ENCODE data around the gene FRMD4B.
A peak's percentile ranks its signal among the peaks of the same experiment; 100 is the strongest.
"Not testable (repeated sequence)": the region's sequence is repeated elsewhere in the genome, so short reads cannot be mapped to it uniquely, and the experiment has no call there.

FRMD4B gene

DNA sequence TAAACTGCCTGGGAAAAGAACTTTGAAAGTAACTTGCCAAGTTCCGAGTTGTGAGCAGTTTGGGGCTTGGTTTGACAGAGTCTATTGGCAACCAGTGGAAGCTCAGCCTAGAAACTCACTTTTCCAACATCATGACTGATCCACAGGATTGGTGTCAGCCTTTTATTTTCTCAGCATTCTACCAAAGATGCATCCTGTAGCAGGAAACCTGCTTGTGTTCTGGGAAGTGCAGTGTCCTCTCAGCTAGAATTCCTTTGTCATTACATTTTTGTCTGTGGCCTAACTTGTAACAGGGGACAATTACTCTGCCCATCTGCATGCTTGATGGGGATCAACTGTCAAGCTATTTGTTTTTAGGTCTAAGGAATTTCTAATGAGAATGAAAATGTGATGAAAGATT lies 146.8 kb downstream of the FRMD4B start:
- no peak for DNase-seq

DNA sequence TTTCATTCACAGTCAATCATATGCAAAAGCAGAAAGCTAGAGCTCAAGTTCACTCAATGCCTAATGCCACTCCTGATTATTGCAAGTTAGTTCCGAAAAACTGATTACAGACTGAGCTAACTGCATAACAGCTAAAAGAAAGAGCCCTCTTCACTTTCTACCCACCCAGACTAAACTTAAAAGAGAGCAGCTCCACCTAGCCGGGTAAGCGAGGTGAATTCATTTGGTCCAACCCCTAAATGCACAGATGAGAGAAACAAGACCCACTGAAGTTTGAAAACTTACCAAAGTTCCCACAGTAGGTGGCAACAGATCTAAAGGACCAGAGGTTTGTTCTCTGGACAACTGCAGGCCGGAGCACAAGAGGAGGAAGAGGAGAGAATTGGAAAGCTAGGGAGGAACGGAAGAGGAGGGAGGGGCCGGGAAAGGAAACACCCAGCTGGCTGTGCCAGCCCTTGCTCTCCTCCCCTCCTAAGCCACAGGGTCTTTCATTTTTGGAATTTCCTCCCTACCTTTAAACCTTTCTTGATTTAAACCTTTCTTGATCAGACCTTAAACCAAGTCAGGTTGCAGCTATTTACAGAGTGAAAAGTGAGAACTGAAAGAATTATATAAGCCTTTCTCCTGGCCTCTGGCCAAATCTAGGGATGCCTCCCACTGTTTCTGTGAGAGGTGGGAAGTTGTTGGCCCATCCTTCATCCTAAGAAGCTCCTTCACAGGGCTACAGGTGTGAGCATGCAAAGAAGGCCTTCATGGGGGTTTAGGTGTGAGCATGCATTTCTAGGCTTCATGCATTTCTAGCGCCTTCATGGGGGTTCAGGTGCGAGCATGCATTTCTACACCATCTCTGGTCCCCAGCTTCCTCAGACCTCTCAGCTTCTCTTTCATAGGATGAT lies 148.8 kb downstream of the FRMD4B start:
- DNase-seq, result peak in 1 of 2 donors; percentile 10

DNA sequence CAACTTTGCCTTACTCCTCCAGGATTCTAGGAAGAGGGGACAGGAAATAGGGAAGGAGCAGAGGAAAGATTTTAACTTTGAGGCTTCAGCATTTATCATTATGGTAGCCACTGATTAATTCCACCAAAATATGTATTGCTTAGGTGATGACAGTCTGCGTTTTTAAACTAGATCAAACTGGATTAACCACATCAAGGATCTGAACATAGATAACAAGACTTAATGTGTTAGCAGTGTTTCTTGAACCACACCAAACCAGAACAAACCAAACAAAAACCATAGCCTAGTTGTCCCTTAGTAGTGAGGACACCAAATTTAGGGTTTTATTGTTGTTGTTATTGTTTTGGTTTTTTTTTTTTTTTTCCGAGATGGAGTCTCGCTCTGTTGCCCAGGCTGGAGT lies 150.0 kb downstream of the FRMD4B start:
- peak in 1 of 2 donors; percentile 44 for DNase-seq

DNA sequence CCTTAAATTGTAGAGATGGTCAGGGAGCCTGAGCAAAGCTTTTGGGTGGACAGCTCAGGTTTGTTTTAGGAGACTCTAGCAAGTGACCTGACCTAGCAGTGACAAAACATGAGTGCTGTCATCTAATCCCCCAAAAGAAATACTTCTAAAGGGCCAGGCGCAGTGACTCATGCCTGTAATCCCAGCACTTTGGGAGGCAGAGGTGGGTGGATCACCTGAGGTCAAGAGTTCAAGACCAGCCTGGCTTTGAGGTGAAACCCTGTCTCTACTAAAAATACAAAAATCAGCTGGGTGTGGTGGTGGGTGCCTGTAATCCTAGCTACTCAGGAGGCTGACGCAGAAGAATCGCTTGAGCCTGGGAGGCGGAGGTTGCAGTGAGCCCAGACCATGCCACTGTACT lies 150.7 kb downstream of the FRMD4B start:
- not testable (repeated sequence) for DNase-seq

DNA sequence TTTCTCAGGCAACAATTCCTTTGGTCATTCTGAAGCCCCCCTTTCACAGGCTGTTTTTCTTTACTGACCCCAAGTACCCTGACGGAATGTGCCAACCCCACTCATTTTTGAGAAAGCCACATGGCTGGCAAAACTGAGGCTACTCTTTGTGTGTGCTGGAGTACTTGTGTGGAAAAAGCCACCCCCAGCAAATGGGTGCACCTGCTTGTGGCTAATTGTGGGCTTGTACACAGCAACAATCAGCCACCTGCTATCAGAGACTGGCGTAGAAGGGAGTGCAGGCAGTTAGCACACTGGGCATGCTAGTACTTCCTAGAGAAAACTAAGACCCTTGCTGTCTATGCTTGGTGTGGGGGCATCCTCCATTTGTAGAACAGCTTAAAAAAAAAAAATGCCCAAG lies 153.4 kb downstream of the FRMD4B start:
- DNase-seq, result no peak

DNA sequence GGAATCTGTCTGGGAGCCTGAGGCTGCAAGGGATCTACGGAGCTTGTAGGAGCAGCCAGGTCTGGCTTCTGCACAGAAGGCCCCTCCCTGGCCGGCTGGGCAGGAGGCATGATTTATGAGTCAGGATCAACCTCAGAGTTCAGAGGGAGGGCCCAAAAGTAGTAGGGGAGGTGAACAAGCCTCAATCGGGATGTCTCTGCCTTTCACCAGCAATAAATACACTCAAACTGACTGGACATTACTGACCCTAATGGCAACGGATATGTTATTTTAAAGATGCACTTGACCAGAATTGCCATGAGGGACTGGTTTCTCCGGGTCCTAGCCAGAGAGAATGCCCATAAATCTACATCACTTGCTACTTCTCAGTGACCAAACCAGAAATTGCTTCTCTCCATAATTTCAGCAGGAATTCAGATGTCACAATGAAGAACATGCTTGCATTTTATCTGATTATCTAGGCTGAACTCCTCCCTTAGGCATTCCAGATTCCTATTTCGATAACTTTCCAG lies 153.9 kb downstream of the FRMD4B start:
- DNase-seq, result no peak

DNA sequence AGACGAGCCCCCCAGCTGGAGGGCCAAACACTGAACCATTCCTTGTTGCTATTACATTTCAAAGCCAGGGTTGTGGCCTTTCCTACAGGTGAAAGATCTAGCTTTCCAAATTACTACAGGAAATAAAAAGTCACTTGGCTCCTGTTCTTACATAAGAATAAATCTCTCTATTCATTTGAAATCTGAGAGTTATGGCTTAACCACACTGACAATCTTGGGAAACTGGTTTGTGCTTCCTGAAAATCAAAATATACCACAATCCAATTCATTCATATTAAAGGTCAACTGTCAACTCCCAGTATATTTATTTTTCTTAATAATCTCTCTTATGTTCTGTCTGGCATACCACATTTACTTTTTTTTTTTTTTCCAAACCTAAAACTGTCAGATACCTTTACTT lies 159.8 kb downstream of the FRMD4B start:
- no peak for DNase-seq

DNA sequence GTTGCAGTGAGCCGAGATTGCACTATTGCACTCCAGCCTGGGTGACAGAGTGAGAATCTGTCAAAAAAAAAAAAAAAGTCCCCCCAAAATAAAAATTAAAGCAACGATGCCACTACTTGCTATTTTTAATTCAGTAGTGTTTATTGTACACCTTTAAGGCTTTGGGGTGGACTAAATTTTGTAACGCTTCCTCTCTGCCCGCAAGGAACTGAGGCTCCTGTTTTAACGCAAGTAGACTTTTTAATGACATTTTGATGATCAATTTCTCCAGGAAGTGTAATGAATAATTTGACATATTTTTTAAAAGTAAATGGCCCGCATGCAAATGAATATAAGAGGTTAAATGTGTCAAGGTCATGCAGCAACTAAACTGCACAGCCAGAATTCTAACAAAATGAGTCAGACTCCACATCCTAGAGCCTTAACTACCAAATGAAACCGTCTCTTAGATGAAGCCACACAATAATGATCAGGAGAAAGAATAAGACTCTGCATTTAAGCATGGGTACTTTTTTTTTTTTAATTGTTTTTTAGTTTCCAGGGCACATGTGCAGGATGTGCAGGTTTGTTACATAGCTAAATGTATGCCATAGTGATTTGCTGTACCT lies 166.7 kb downstream of the FRMD4B start:
- DNase-seq, result no peak

DNA sequence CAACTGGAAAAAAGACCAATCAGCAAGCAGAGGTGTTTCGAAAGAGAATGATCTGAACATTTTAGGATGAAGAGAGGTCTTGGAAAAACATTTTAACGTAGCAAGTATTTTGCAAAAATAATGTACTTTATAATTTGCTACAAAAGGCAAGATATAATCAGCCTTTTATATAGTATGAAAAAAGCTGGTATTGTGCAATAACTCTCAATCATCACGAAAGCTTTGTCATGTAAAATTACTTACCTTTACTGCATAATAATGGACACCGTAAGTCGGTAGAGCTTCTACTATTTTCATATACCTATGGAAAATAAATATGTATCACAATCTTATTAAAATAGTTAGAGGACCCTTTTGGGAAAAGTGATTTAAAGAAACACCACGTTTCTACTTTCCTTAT lies 167.8 kb downstream of the FRMD4B start:
- no peak for DNase-seq

DNA sequence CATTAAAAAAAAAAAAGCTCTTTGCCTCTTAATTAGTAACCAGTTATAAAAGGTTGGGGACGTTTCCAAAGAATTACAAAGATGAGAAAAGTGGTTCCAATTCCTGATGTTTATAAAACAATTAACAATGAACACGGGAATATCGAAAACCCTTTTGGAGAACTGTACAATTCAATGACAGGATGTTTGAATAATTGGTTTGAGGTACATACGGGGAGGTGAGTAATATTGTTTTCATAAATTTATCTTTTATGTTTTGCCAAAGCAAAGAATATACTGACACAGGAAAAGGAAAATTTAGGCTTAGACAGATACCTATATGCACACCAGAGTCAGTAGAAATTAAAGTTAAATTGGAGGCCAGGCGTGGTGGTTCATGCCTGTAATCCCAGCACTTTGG lies 168.9 kb downstream of the FRMD4B start:
- DNase-seq, result no peak

DNA sequence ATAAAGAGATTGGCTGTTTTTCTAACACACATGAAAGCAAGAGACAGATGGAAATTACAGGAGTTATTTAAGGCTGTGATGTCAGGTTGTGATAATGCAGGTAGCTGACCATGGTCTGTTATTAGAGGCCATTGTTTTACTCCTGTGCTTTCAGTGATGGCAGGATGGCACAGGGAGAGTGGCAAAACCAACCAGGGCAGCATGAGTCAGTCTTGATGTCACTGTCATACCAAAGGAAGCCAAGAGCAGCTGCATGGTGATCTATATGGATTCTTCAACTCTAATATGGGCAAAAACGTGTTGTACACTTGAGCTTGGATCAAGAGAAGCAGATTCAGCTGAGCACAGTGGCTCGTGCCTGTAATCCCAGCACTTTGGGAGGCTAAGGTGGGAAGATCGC lies 171.6 kb downstream of the FRMD4B start:
- DNase-seq, result no peak

DNA sequence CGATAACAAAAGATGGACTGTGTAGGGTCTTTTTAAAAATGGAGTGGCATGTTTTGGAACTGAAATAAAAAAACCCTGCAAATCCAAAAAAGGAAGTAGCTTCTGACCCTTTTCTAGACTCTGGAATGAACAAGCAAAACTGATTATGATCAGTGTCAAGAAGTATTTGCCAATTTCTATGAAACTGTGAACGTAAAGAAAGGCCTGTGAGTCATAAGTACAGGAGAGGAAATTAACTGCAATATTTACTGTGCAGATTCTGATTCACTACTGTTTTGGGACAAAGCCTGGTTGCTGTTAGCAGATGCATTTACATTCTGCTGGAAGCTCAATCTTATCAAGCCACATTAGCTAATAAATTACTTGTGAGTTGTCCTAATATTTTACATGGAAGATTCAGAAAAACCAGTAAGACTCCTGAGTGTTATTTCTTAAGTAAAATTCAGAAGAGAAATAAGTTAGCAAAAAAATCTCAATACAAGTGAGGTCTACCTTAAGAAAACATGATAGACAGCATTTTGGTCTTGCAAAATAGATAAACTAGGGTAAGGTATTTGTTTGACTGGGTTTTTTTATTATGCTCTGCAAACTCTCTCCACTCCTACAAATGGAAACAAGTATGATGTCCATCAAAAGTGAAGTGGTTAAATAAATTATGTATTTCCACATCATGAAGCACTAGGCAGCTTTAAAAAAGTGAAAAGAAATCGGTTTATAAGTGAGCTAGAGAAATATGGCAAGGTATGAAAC lies 173.3 kb downstream of the FRMD4B start:
- DNase-seq, result peak in 1 of 2 donors; percentile 46

DNA sequence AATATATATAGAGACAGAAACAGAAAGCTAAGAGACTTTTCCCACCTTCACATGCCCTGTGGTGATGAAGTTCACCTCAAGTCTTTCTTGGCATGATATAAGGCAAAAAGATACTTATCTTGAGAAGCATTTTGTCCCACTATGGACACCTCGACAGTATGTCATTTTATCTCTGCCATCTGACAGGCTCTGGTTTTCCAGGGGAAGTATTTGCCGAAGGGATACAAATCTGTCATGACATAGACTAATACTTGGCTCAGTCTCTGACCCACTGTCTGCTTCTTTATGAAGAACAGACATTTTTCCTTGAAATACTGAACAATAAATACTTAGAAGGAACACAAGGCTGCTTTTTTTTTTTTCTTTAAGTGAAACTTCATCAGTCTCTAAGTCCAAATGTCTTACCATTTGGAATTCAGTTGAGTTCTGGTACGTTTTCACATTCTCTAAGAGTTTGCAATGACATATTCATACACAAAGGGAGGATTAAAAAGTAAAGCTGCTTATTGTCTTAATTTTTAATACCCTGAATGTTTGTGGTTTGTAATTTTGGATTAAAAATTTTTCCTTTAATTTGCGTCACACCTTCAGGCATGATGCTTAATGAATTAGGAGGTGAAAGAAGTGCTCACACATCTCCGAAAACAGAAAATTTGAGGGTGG lies 175.7 kb downstream of the FRMD4B start:
- no peak for DNase-seq

DNA sequence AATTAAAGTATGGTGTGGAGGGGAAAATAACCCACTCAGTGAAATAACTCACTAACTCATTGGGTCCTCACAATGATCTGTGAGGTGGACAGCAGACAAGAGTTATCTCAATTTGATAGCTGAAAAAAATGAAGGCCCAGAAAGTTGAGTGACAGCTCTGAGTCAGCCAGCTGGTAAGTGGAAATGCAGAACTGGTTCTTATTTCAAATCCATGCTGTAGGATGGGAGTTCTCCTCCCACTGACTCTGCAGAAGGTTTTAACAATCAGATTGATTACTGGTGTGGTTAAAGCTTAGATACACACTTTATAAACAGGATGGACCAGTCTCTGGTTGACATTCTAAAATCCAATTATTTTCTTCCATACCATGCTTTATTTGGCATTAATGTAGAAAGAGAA lies 176.5 kb downstream of the FRMD4B start:
- DNase-seq, result no peak

DNA sequence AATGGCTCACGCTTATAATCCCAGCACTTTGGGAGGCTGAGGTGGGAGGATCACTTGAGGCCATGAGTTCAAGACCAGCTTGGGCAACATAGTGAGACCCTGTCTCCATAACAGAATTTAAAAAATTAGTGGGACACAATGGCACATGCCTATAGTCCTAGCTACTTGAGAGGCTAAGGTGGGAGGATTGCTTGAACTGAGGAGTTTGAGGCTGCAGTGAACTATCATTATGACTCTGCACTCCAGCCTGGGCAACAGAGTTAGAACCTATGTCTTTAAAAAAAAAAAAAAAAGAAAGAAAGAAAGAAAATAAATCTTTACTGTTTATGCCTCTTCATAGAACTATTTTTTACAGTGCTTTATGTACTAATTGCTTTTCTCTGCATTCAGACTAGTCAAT lies 178.9 kb downstream of the FRMD4B start:
- DNase-seq, result no peak

DNA sequence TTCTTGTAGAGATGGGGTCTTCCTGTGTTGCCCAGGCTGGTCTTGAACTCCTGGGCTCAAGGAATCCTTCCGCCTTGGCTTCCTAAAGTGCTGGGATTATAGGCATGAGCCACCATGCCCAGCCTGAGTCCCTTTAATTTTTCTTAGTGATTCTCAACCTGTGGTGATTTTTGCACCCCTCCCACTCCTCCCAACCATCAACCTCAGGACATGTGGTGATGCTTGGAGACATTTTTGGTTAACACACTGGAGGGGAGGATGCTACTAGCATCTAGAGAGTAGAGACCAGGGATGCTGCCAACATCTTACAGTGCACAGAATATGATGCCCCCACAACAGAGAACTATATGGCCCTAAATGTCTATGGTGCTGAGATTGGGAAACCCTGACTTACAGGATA lies 180.5 kb downstream of the FRMD4B start:
- DNase-seq, result no peak

DNA sequence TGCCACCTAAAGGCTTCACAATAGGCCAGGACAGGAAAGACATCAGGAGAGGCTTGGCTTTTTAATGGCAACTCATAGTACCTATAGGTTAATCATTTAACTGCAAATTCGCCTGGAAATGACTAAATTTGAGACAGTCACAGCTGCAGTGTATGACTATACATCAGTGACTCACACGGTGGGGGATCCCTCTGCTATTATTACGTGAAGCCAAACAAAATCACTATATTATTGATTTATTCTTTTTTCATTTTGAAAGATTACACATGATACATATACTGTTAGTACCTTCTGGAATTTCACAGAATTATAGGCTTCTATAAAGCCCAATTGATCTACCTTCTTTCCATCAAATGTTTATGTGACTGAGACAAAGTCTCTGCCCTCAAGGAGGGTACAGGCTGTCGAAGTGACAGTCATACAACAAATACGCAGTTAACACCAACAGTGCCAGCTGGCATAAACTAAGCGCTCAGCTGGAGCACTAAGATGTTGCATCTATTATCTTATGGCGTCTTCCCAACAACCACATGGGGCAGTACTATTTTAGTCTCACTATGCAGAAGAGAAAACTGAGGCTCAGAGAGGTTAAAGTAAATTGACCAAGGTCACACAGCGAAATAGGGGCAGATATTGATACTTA lies 181.5 kb downstream of the FRMD4B start:
- DNase-seq, result peak in 1 of 2 donors; percentile 19

DNA sequence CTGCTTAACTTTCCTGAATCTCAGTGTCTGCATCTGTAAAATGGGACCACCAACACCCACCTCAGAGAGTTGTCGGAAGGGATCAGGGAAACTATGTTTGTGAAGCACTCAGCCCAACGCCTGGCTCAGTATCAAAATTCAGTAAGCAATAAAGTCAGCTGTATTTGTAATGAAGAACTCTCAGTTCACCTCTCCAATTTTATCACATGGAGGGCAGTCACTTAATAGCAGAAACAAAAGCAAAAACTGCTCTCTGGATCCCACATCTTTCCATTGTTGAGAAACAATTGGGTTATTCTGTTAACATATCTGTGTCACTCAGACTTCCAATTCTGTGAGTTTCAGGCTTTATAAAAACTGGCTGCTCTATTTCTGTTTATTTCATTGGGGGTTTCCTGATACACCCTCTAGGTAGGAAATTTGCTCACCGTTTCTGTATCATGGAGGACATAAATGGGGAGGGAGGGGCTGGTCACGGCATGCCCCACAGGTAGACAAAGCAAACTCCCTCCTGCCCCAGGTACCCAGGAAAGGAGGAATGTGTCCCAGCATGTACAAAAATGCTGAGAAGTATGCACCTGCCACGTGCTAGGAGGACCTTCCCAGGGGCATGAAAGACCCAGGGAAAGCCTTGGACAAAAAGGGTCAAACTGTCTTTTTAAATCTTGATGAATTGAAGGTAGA lies 182.1 kb downstream of the FRMD4B start:
- peak in 1 of 2 donors; percentile 23 for DNase-seq

DNA sequence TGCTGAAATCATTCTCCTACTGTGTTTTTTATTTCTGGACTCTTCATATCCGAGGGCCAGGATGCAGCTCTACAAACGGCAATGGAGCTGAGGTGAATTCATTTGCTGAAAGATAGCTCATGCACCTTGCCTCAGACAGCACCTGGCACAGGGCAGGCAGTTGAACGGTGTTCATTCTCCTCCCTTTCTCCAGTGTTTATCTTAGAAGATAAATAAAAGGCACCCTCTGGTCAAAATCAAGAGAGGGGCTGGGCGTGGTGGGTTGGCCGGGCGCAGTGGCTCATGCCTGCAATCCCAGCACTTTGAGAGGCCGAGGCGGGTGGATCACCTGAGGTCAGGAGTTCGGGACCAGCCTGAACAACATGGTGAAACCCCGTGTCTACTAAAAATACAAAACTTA lies 184.2 kb downstream of the FRMD4B start:
- DNase-seq, result no peak

DNA sequence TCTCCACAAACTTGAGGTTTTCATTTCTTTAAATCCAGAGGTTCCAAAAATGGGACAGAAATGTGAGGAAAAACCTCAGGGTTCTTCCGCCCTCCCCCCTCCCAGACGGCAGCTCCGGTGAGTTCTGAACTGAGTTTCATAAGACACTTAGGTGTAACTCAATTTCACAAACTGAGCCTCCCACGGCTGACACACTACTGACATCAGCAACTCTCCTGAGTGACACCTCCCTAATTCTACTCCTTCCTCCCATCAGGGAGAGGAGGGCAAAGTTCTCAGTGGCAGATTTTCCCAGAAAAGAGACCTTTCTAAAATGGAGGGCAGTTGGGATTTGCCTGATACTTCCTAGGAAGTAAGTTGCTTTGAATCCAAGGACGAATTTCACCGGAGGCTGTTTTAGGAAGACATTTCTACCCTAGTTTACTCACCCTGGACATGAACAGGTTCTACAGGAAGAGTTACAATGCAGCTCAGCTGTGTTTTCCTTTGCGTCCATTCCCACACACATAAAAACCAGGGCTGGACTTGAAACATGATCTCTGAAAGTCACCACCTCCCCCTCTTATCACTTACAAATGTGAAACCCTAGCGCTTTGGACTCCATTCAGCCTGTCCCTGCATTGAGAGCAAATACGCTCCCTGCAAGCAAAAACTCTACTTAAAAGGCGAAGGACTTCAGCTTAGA lies 185.4 kb downstream of the FRMD4B start:
- DNase-seq, result peak; percentile 21 to 67

DNA sequence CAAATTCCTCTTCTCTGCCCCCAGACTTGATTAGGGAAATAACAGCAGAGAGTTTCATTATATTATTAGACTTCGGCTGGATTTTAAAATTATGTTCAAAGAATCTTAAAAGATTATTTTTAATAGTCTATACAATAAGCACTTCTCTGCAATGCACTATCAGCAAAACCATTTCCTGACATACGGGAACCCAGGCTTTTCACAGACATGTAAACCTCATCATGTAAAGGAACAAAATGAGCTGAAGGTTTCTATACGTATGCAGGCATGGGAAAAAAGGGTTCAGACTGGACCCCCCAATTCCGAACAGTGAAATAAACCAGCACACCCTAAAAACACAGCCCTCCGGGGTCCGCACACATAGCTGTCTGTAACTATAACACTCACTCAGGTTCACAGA lies 185.9 kb downstream of the FRMD4B start:
- peak in 1 of 2 donors; percentile 61 for DNase-seq
